ENCODE results near the gene APBB2. TPM values are rescaled to one million over a fixed set of nuclear protein-coding genes. Genes with fewer than 3 reads are reported as not detected.

APBB2 gene
- total and polyA plus RNA-seq, 11 donors, result 8.6 to 39.1 (median 26.7) TPM

DNA sequence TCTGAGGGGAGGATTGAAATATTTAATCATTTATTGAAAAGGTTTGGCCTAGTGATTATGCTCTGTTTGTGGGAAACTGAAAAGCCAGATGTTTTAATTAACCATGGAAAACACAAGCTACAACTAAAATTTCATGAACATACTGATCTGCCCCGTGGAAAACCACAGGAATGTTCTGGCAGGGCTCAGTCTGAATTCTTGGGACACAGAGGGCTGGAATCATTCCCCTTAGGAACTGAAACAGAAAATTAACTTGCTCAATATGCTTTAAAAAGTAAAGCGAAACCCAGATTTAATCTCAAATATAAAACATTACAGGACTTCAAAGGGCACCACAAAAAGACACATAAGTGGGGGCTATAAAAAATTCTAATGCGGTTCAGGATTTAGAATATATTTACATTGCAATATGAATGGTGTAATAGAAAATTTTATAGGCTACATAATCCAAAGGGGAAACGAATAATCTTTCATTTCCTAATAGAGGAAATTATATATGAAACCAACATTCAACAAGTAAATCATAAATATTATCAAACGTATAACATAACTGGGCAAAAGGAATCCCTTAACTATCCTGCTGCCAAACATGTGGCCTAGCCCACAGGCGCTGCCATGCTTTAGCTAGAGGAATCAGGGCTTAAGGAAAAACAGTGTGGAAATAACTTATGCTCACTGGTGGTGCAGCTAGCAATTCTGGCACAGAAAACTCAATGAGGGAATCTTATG lies 70.9 kb downstream of the APBB2 start:
- TF ChIP-seq, protein P1, sequence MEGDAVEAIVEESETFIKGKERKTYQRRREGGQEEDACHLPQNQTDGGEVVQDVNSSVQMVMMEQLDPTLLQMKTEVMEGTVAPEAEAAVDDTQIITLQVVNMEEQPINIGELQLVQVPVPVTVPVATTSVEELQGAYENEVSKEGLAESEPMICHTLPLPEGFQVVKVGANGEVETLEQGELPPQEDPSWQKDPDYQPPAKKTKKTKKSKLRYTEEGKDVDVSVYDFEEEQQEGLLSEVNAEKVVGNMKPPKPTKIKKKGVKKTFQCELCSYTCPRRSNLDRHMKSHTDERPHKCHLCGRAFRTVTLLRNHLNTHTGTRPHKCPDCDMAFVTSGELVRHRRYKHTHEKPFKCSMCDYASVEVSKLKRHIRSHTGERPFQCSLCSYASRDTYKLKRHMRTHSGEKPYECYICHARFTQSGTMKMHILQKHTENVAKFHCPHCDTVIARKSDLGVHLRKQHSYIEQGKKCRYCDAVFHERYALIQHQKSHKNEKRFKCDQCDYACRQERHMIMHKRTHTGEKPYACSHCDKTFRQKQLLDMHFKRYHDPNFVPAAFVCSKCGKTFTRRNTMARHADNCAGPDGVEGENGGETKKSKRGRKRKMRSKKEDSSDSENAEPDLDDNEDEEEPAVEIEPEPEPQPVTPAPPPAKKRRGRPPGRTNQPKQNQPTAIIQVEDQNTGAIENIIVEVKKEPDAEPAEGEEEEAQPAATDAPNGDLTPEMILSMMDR (IDR thresholded peaks at IDR 0.05), result no peak
- no peak for TF ChIP-seq POLR2A (IDR thresholded peaks at IDR 0.05)
- WGBS, 4 donors, result 48 to 58% (median 54%) methylated on average over 6 of the region's 6 CpGs
- ATAC-seq, result peak; percentile 62 to 87 (median 82)
- Histone ChIP-seq H3K9me3 (peaks cover 0 to 7% (median 0%) of the 10 kb centered on the region in 12 donors), H3K27ac (peak overlapping the region; percentile 56 to 89 (median 72)), H3K27me3 (no peaks in the 10 kb centered on the region), H3K4me1 (peaks cover 0 to 65% (median 36%) of the 10 kb centered on the region in 12 donors), H3K36me3 (no peaks in the 10 kb centered on the region), H3K4me3 (peak overlapping the region in 4 of 12 donors; percentile 8 to 32 (median 24))
- intact Hi-C loops (cut with DNase I), result loop anchor here in 5 of 10 donors (5.0 to 10.0 kb wide), 4 partner anchors 51 to 69 kb away; partner anchors contain the start of gene APBB2 (in 1 of the 5)
- DNase-seq, result peak in 4 of 5 donors; percentile 40 to 63 (median 56)

DNA sequence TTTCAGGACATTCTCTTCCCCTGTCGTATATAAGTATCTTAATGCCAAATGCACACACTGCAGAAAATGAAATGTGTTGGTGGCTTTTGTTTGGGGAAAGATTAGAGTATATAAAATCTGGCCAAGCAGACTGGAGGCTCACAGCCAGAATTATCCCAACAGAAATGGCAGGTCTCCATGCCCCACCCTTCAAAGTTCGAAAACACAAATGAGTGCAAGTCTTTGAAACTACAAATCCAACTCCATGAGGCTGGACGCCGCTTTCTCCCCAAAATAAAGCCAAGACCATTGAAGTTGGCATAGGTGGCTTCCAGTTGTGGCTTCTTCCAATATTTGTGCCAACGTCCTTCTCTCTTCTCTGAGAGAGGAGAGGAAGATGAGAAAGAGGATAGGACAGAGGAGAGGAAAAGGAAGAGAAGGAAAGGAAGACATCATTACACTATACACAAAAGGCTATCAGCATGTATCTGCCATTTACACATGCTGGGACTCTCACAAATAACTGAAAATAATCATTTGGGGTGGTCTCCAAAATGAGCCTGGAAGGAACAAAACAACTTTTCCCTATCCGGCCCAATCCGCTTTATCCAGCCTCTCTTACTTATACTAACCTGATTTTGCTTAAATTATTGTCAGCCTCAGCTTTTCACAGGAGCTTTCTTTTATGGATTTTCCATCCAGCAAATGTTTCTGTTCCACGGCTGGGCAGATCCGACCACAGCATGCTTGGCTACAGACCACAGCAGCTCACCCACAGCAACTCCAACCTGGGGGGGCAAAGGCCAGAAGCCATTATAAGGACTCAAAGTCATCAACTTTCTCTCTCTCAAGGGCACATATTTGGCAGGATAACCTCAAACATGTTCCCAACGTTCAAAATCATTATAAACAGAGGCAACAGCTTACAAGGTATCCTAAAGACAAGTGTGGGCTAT lies 71.7 kb downstream of the APBB2 start:
- peak overlapping the region in 1 of 12 donors; percentile 17 for H3K4me3 ChIP-seq
- TF ChIP-seq, protein P1 (IDR thresholded peaks at IDR 0.05), result no peak
- no peak for TF ChIP-seq POLR2A (IDR thresholded peaks at IDR 0.05)
- H3K4me1 ChIP-seq, result peaks cover 0 to 59% (median 35%) of the 10 kb centered on the region in 12 donors
- H3K9me3 ChIP-seq, result peaks cover 0 to 13% (median 0%) of the 10 kb centered on the region in 12 donors
- H3K36me3 ChIP-seq, result no peaks in the 10 kb centered on the region
- intact Hi-C loops (cut with DNase I), result loop anchor here in 5 of 10 donors (5.0 to 10.0 kb wide), 4 partner anchors 52 to 70 kb away; partner anchors contain the start of gene APBB2 (in 1 of the 5)
- DNase-seq, result peak in 2 of 5 donors; percentile 40 to 52
- ATAC-seq, result peak; percentile 27 to 50 (median 47)
- 57 to 63% (median 61%) methylated on average over 10 of the region's 10 CpGs for WGBS, 4 donors
- H3K27ac ChIP-seq, result peak overlapping the region; percentile 56 to 89 (median 72)
- H3K27me3 ChIP-seq, result no peaks in the 10 kb centered on the region

DNA sequence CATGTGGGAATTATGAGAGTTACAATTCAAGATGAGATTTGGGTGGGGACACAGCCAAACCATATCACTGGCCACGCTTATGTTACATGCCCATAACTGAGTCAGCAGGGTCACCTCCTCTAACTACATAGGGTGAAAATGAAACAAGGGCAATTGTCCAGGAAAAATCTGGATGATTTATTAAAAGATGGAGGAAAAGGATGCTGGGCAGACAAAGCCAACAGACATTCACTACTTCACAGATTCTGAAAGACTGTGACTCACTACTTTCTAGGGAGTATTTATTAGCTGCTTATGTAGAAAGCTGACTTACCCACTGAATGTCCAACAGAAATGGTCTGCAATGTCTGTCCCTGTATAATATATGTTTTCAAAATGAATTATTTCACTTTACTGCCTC lies 72.4 kb downstream of the APBB2 start:
- H3K9me3 ChIP-seq, result peaks cover 0 to 13% (median 0%) of the 10 kb centered on the region in 12 donors
- no peaks in the 10 kb centered on the region for H3K27me3 ChIP-seq
- H3K4me1 ChIP-seq, result peaks cover 0 to 52% (median 33%) of the 10 kb centered on the region in 12 donors
- DNase-seq, result no peak
- peak in 2 of 4 donors; percentile 14 to 73 for ATAC-seq
- WGBS, 4 donors, result 62 to 81% (median 72%) methylated on average over 1 of the region's 1 CpG
- intact Hi-C loops (cut with DNase I), result loop anchor here in 5 of 10 donors (5.0 to 10.0 kb wide), 4 partner anchors 53 to 70 kb away; partner anchors contain the start of gene APBB2 (in 1 of the 5)
- TF ChIP-seq, protein P1 (IDR thresholded peaks at IDR 0.05), result no peak
- no peak for TF ChIP-seq POLR2A (IDR thresholded peaks at IDR 0.05)
- no peaks in the 10 kb centered on the region for H3K36me3 ChIP-seq
- peak overlapping the region; percentile 56 to 89 (median 72) for H3K27ac ChIP-seq
- no peak overlapping the region for H3K4me3 ChIP-seq

Measured in heart left ventricle (tissue), 16 donors.